BJ (cell line): ENCODE data around the gene TUBGCP6. TPM values are rescaled to one million over a fixed set of nuclear protein-coding genes. Genes with fewer than 3 reads are reported as not detected.

Experiments used
- CTCF ChIA-PET: fragments of 350-600 bp; formaldehyde crosslinking; extraction: SDS; loops from one replicate; lab custom pipeline; 2021; ENCODE audit warnings: antibody characterized with exemption, inconsistent platforms; lab: Yijun Ruan, JAX
- POLR2A ChIA-PET: fragments of 300-600 bp; sonication (Branson Sonifier 250); formaldehyde crosslinking; extraction: SDS; loops from one replicate; lab custom pipeline; 2021; ENCODE audit warnings: antibody characterized with exemption; lab: Charles Lee
- DNase-seq: peaks from one replicate; pipeline ENCODE4 v3.0.0-alpha.2; 2011; ENCODE audit warnings: low read depth
- H3K27me3 ChIP-seq: 2 replicates; pipeline ENCODE4 v1.6.0; 2011; ENCODE audit warnings: low read length; ENCODE audit not compliant: control insufficient read depth, insufficient read depth
- H3K36me3 ChIP-seq: 2 replicates; pipeline ENCODE4 v1.5.1; 2011; ENCODE audit warnings: low read length; ENCODE audit not compliant: control insufficient read depth, insufficient read depth
- H3K4me3 ChIP-seq: 2 replicates; pipeline ENCODE4 v1.5.1; 2011; ENCODE audit warnings: low read depth, mild to moderate bottlenecking, control low read depth, low read length
- polyA plus RNA-seq: library from polyadenylated mRNA; depleted of rRNA; stranded (reverse); fragments of >200 nt; gene quantifications from 2 replicates; pipeline ENCODE4 v1.2.3, GENCODE V29; 2011
- TF ChIP-seq, protein P1 (sequence below): IDR thresholded peaks from 2 replicates; pipeline ENCODE4 v1.5.1; 2011; ENCODE audit warnings: low read depth, mild to moderate bottlenecking, control low read depth, inconsistent platforms, low read length, moderate library complexity; ENCODE audit not compliant: insufficient read depth

The TUBGCP6 gene
- polyA plus RNA-seq, 1 experiment = 17.5 TPM

DNA sequence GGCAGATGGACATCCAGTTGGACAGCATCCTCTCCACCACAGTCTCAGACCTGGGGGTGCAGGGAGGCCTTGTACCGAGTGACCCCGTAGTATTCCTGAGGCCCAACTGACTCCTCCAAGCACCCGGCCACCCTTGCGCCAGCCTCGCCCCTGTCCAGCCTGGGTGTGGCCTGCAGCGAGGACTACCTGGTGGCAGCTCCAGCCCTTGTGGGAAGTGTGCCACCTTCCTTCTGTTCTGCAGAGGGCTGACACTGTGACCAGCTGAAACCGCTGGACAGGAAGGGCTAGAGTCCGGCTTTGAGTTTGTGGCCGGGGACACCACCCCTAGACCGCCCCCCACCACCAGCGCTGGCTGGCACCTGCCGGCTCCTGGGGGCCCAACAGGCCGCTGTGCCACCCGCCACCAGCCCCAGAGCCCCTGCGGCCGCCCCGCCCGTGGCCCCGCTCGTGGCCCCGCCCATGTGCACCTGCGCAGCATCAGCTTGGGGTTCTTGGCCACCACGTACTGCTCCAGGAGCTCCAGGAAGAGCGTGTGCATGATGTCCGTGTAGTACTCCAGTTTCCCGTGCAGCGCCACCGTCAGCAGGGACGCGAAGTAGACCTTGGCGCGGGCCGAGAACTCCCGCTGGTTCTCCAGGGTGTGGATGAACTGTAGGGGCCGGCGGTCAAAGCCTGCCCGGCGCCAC, 35.3 kb upstream of the TUBGCP6 start:
- ChIA-PET CTCF (interaction anchor here (1.0 to 1.6 kb wide), 5 partner anchors 9 to 62 kb away, joined by 4 to 5 read pairs (median 4); partner anchors contain the start of gene DENND6B), POLR2A (no interaction called here)
- TF ChIP-seq, protein P1, sequence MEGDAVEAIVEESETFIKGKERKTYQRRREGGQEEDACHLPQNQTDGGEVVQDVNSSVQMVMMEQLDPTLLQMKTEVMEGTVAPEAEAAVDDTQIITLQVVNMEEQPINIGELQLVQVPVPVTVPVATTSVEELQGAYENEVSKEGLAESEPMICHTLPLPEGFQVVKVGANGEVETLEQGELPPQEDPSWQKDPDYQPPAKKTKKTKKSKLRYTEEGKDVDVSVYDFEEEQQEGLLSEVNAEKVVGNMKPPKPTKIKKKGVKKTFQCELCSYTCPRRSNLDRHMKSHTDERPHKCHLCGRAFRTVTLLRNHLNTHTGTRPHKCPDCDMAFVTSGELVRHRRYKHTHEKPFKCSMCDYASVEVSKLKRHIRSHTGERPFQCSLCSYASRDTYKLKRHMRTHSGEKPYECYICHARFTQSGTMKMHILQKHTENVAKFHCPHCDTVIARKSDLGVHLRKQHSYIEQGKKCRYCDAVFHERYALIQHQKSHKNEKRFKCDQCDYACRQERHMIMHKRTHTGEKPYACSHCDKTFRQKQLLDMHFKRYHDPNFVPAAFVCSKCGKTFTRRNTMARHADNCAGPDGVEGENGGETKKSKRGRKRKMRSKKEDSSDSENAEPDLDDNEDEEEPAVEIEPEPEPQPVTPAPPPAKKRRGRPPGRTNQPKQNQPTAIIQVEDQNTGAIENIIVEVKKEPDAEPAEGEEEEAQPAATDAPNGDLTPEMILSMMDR = no peak
- Histone ChIP-seq H3K27me3 (no peaks in the 10 kb centered on the region), H3K36me3 (peaks cover 74% of the 10 kb centered on the region), H3K4me3 (no peak overlapping the region)
- no peak for DNase-seq

DNA sequence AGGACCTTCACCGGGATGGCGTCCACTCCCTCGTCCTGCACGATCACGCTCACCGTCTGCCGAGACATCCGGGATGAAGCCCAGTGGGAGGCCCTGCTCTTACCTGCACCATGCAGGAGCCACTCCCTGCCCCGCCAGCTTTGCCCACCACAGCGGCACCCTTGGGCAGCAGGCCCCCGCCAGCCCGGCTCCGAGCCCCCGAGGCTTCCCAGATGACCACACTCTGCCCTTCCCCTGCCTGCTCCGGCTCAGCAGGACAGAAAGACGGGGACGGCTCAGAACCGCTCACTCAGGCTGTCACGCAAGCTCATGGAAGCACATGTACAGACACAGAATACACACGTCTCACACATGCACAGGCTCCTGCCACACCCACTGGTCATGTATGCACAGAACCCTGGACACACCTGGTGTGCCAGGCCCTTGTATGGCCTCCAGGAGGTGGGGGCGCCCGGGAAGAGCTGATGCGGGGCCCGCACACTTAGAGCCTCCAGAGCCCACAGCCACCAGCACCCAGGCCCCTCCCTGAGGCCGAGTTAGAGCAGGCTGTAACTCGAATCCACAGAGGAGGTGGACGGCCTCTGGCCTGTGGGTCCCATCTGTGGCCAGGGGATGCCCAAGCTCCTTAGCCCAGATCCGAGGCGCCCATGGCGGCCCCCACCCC, 34.3 kb upstream of the TUBGCP6 start:
- POLR2A ChIA-PET = no interaction called here
- TF ChIP-seq, protein P1 = no peak
- H3K36me3 ChIP-seq = peaks cover 79% of the 10 kb centered on the region
- no peaks in the 10 kb centered on the region for H3K27me3 ChIP-seq
- no peak overlapping the region for H3K4me3 ChIP-seq
- DNase-seq = no peak
- CTCF ChIA-PET = interaction anchor here (0.6 to 1.5 kb wide), 3 partner anchors 43 to 63 kb away, joined by 3 to 5 read pairs (median 4); no protein-coding TSS in a partner anchor

DNA sequence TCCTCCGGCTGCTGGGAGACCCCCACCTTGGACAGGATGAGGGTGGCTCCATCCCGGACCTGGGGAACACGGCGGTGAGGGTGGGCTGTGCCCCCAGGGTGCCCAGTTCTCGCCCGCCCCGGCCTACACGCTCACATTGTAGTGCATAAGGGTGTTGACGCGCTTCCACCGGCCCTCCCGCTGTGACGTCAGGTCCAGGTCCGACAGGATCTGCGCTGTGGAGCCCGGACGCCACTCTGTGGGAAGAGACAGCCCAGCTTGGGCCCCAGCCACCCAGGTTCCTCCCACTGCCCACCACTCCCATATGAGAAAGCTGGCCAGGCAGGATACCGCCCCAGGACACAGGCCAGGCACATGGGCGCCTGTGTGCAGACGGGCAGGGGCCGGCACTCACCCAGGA, 33.6 kb upstream of the TUBGCP6 start:
- TF ChIP-seq, protein P1 = no peak
- ChIA-PET CTCF (interaction anchor here (0.8 kb wide), 1 partner anchor 49 kb away, joined by 5 read pairs; no protein-coding TSS in a partner anchor), POLR2A (no interaction called here)
- Histone ChIP-seq H3K36me3 (peaks cover 76% of the 10 kb centered on the region), H3K27me3 (no peaks in the 10 kb centered on the region), H3K4me3 (no peak overlapping the region)
- no peak for DNase-seq

DNA sequence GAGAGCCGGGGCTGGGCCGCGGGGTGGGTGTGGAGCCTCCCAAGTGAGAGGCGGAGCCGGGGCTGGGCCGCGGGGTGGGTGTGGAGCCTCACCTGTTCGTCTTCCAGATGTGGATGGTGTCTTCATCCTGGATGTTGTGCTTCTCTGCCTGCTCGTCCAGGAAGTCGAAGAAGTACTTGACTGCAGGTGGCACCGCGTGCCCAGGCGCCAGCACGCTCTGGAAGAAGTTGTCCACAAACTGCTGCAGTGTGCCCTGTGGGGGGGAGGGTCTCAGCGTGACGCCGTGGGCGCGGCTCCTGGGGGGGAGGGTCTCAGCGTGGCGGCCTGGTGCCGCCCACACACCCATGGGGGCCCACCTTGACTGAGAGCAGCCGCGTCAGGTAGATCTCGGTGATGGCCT, 32.9 kb upstream of the TUBGCP6 start:
- DNase-seq = no peak
- no peak overlapping the region for H3K4me3 ChIP-seq
- H3K27me3 ChIP-seq = no peaks in the 10 kb centered on the region
- TF ChIP-seq, protein P1 = no peak
- POLR2A ChIA-PET = no interaction called here
- CTCF ChIA-PET = interaction anchor here (1.0 to 7.1 kb wide), 3 partner anchors 44 to 51 kb away, joined by 3 to 78 read pairs (median 8); partner anchors contain the start of gene DENND6B
- H3K36me3 ChIP-seq = peaks cover 70% of the 10 kb centered on the region

DNA sequence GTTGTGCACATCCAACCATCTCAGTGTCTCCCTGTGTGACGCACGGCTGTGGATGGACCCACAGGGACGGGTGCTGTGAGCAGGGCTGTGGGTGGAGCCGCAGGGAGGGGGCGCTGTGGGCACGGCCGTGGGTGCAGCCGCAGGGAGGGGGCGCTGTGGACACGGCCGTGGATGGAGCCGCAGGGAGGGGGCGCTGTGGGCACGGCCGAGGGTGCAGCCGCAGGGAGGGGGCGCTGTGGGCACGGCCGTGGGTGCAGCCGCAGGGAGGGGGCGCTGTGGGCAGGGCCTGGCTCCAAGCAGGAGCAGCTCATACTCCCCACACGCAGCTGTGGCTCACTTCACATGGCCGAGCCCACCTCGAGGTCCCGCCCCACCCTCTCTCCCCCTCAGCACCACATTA, 31.3 kb upstream of the TUBGCP6 start:
- Histone ChIP-seq H3K4me3 (no peak overlapping the region), H3K36me3 (peaks cover 56% of the 10 kb centered on the region), H3K27me3 (no peaks in the 10 kb centered on the region)
- ChIA-PET CTCF (interaction anchor here (0.6 to 7.1 kb wide), 19 partner anchors 9 to 148 kb away, joined by 3 to 78 read pairs (median 6); partner anchors contain the start of genes DENND6B, MAPK12 and PLXNB2), POLR2A (no interaction called here)
- no peak for DNase-seq
- TF ChIP-seq, protein P1 = peak; percentile 48
